Measurements from ENCODE around the gene PRKCE. TPM values are rescaled to one million over a fixed set of nuclear protein-coding genes. Genes with fewer than 3 reads are reported as not detected.

PRKCE gene
- total RNA-seq, 1 experiment from 2014 or later = 14.8 TPM

- Histone ChIP-seq H3K9me2 (ENCODE audit: insufficient read depth) (no peaks in the 10 kb centered on the region), H2AFZ (ENCODE audit: low read depth, low read length, poor library complexity, severe bottlenecking) (no peak overlapping the region), H4K20me1 (ENCODE audit: insufficient read depth) (no peaks in the 10 kb centered on the region), H3K27ac (ENCODE audit: low read depth, low read length) (no peak overlapping the region), H3K27me3 (ENCODE audit: insufficient read depth, low read length) (no peaks in the 10 kb centered on the region), H3K4me1 (ENCODE audit: control insufficient read depth in 1 of 2, insufficient read depth in 2 of 2, low read length in 2 of 2) (no peaks in the 10 kb centered on the region), H3K9me3 (ENCODE audit: control insufficient read depth in 1 of 2, insufficient read depth in 1 of 2, low read depth in 1 of 2, low read length in 2 of 2) (no peaks in the 10 kb centered on the region), H3K79me2 (ENCODE audit: insufficient read depth, low read length) (no peaks in the 10 kb centered on the region), H3K36me3 (ENCODE audit: control insufficient read depth in 1 of 2, insufficient read depth in 2 of 2, low read length in 2 of 2) (no peaks in the 10 kb centered on the region), H3K4me2 (ENCODE audit: low read length) (no peak overlapping the region), H3K9ac (ENCODE audit: low read length) (no peak overlapping the region), H3K4me3 (replicated peaks in 1 of 2; ENCODE audit: low read depth in 1 of 2, low read length in 2 of 2) (no peak overlapping the region)
- TF ChIP-seq POLR2A (IDR thresholded peaks at IDR 0.05; ENCODE audit: borderline replicate concordance, extremely low read depth, insufficient read depth, insufficient read length) (no peak), RAD21 (IDR thresholded peaks at IDR 0.05; ENCODE audit: low read depth) (no peak), FOSL1 (IDR thresholded peaks at IDR 0.05; ENCODE audit: low read depth) (no peak), ELF1 (IDR thresholded peaks at IDR 0.05; ENCODE audit: borderline replicate concordance, low read depth) (no peak), EGR1 (IDR thresholded peaks at IDR 0.05; ENCODE audit: low read depth) (no peak), TCF7L2 (IDR thresholded peaks at IDR 0.05; ENCODE audit: borderline replicate concordance, extremely low read depth, insufficient read depth, insufficient read length) (no peak), SP1 (IDR thresholded peaks at IDR 0.05; ENCODE audit: low read depth) (no peak)
- intact Hi-C loops (cut with micrococcal nuclease) = no loop called here
- DNase-seq (ENCODE audit: low read depth, low spot score) (no peak), ATAC-seq (no peak)
- POLR2A ChIA-PET = no interaction called here
- CTCF ChIA-PET = no interaction called here
- no TSS peak for BruUV-seq (replicated peaks)
- RAD21 ChIA-PET (ENCODE audit: low non-redundant PET in 1 of 2, low total read pairs in 2 of 2, uncharacterized antibody in 2 of 2, unreplicated experiment in 2 of 2) = no interaction called here
These were observed 107.9 kb downstream of the PRKCE start for GRCh38 chr2:45759310-45759851.

DNA sequence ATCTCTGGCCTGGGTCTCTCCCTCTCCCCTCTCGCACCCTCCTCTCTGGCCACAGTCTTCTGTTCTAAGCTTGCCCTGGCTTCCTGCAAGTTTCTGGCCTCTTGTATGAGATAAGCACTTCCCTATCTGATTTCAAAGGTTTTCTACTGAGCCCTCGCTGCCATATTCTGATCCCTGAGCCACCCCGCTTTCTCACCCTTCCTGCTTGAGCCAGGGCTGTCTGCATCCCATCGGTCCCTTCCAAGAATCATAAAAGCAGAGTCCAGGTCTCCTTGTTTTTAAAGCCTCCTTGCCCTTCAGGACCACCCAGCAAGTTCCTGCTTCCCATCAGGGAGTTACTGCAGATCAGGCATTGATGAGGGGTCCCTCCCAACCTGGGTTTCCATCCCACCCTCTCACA is 110.2 kb downstream of the PRKCE start:
- Histone ChIP-seq H2AFZ (ENCODE audit: low read depth, low read length, poor library complexity, severe bottlenecking) (no peak overlapping the region), H3K4me1 (ENCODE audit: control insufficient read depth in 1 of 2, insufficient read depth in 2 of 2, low read length in 2 of 2) (no peaks in the 10 kb centered on the region), H4K20me1 (ENCODE audit: insufficient read depth) (no peaks in the 10 kb centered on the region), H3K79me2 (ENCODE audit: insufficient read depth, low read length) (0 out of 2 replicates have a peak, but pooled peaks cover 5% of the 10 kb centered on the region), H3K36me3 (ENCODE audit: control insufficient read depth in 1 of 2, insufficient read depth in 2 of 2, low read length in 2 of 2) (no peaks in the 10 kb centered on the region), H3K4me3 (replicated peaks in 1 of 2; ENCODE audit: low read depth in 1 of 2, low read length in 2 of 2) (no peak overlapping the region), H3K4me2 (ENCODE audit: low read length) (no peak overlapping the region), H3K9ac (ENCODE audit: low read length) (no peak overlapping the region), H3K9me3 (ENCODE audit: control insufficient read depth in 1 of 2, insufficient read depth in 1 of 2, low read depth in 1 of 2, low read length in 2 of 2) (no peaks in the 10 kb centered on the region), H3K9me2 (ENCODE audit: insufficient read depth) (no peaks in the 10 kb centered on the region), H3K27ac (ENCODE audit: low read depth, low read length) (no peak overlapping the region), H3K27me3 (ENCODE audit: insufficient read depth, low read length) (no peaks in the 10 kb centered on the region)
- no TSS peak for BruUV-seq (replicated peaks)
- ChIA-PET POLR2A (no interaction called here), RAD21 (ENCODE audit: low non-redundant PET in 1 of 2, low total read pairs in 2 of 2, uncharacterized antibody in 2 of 2, unreplicated experiment in 2 of 2) (no interaction called here), CTCF (no interaction called here)
- intact Hi-C loops (cut with micrococcal nuclease) = no loop called here
- no peak for DNase-seq (ENCODE audit: low read depth, low spot score)
- no peak for ATAC-seq
- TF ChIP-seq ZBTB33 (IDR thresholded peaks at IDR 0.05; ENCODE audit: extremely low read depth, insufficient replicate concordance, low read length) = no peak
- no peak for TF ChIP-seq RAD21 (IDR thresholded peaks at IDR 0.05; ENCODE audit: low read depth)
- TF ChIP-seq ELF1 (IDR thresholded peaks at IDR 0.05; ENCODE audit: borderline replicate concordance, low read depth) = no peak
- TF ChIP-seq, protein P1, sequence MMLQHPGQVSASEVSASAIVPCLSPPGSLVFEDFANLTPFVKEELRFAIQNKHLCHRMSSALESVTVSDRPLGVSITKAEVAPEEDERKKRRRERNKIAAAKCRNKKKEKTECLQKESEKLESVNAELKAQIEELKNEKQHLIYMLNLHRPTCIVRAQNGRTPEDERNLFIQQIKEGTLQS (IDR thresholded peaks at IDR 0.05) = no peak
- TF ChIP-seq YY1 (IDR thresholded peaks at IDR 0.05; ENCODE audit: extremely low read depth, insufficient replicate concordance, low read depth, low read length) = no peak
- TF ChIP-seq ZNF274 (IDR thresholded peaks at IDR 0.05; ENCODE audit: low read depth, low read length) = no peak
- no peak for TF ChIP-seq POLR2A (IDR thresholded peaks at IDR 0.05; ENCODE audit: borderline replicate concordance, extremely low read depth, insufficient read depth, insufficient read length)
- TF ChIP-seq, protein P2, sequence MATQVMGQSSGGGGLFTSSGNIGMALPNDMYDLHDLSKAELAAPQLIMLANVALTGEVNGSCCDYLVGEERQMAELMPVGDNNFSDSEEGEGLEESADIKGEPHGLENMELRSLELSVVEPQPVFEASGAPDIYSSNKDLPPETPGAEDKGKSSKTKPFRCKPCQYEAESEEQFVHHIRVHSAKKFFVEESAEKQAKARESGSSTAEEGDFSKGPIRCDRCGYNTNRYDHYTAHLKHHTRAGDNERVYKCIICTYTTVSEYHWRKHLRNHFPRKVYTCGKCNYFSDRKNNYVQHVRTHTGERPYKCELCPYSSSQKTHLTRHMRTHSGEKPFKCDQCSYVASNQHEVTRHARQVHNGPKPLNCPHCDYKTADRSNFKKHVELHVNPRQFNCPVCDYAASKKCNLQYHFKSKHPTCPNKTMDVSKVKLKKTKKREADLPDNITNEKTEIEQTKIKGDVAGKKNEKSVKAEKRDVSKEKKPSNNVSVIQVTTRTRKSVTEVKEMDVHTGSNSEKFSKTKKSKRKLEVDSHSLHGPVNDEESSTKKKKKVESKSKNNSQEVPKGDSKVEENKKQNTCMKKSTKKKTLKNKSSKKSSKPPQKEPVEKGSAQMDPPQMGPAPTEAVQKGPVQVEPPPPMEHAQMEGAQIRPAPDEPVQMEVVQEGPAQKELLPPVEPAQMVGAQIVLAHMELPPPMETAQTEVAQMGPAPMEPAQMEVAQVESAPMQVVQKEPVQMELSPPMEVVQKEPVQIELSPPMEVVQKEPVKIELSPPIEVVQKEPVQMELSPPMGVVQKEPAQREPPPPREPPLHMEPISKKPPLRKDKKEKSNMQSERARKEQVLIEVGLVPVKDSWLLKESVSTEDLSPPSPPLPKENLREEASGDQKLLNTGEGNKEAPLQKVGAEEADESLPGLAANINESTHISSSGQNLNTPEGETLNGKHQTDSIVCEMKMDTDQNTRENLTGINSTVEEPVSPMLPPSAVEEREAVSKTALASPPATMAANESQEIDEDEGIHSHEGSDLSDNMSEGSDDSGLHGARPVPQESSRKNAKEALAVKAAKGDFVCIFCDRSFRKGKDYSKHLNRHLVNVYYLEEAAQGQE (IDR thresholded peaks at IDR 0.05; ENCODE audit: low read depth) = no peak
- TF ChIP-seq SRF (IDR thresholded peaks at IDR 0.05; ENCODE audit: low read depth) = no peak
- TF ChIP-seq SP1 (IDR thresholded peaks at IDR 0.05; ENCODE audit: low read depth) = no peak
- TF ChIP-seq CEBPB (IDR thresholded peaks at IDR 0.05; ENCODE audit: low read depth) = no peak
- TF ChIP-seq, protein P3, sequence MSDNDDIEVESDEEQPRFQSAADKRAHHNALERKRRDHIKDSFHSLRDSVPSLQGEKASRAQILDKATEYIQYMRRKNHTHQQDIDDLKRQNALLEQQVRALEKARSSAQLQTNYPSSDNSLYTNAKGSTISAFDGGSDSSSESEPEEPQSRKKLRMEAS (IDR thresholded peaks at IDR 0.05) = no peak
